IPS-15b (cell line): Measurements from ENCODE around the gene MRPL18.

Experiments
- H3K27me3 ChIP-seq: one replicate; pipeline ENCODE4 v1.6.1; 2013; ENCODE audit warnings: low read length; ENCODE audit not compliant: control insufficient read depth, insufficient read depth
- H3K36me3 ChIP-seq: one replicate; pipeline ENCODE4 v1.6.1; 2013; ENCODE audit warnings: low read length; ENCODE audit not compliant: control insufficient read depth, insufficient read depth
- H3K4me1 ChIP-seq: one replicate; pipeline ENCODE4 v1.6.1; 2013; ENCODE audit warnings: mild to moderate bottlenecking, low read length; ENCODE audit not compliant: control insufficient read depth, insufficient read depth
- H3K4me3 ChIP-seq: one replicate; pipeline ENCODE4 v1.5.1; 2013; ENCODE audit warnings: low read depth, low read length
- H3K9ac ChIP-seq: one replicate; pipeline ENCODE4 v1.6.1; 2013; ENCODE audit warnings: low read depth, mild to moderate bottlenecking, low read length
- H3K9me3 ChIP-seq: one replicate; pipeline ENCODE4 v1.6.1; 2013; ENCODE audit warnings: mild to moderate bottlenecking, low read length; ENCODE audit not compliant: control insufficient read depth, insufficient read depth

Gene MRPL18

GRCh38 chr6:159833997-159834603 lies 43.8 kb downstream of the MRPL18 start:
- Histone ChIP-seq H3K36me3 (no peaks in the 10 kb centered on the region), H3K9ac (no peak overlapping the region), H3K27me3 (no peaks in the 10 kb centered on the region), H3K4me3 (no peak overlapping the region), H3K9me3 (no peaks in the 10 kb centered on the region), H3K4me1 (peaks cover 29% of the 10 kb centered on the region)

- Histone ChIP-seq H3K9me3 (no peaks in the 10 kb centered on the region), H3K4me3 (no peak overlapping the region), H3K9ac (no peak overlapping the region), H3K27me3 (no peaks in the 10 kb centered on the region), H3K4me1 (peaks cover 14% of the 10 kb centered on the region), H3K36me3 (no peaks in the 10 kb centered on the region)
These were observed 46.6 kb downstream of the MRPL18 start for GRCh38 chr6:159836718-159837490.

GRCh38 chr6:159837511-159837910 lies 47.2 kb downstream of the MRPL18 start:
- Histone ChIP-seq H3K4me3 (no peak overlapping the region), H3K9ac (no peak overlapping the region)

GRCh38 chr6:159838020-159838744 lies 47.9 kb downstream of the MRPL18 start:
- Histone ChIP-seq H3K4me1 (peaks cover 14% of the 10 kb centered on the region), H3K36me3 (no peaks in the 10 kb centered on the region), H3K9ac (no peak overlapping the region), H3K4me3 (no peak overlapping the region), H3K27me3 (no peaks in the 10 kb centered on the region), H3K9me3 (no peaks in the 10 kb centered on the region)

More at GRCh38 chr6:159837511-159837910, 47.2 kb downstream of the MRPL18 start:
- Histone ChIP-seq H3K27me3 (no peaks in the 10 kb centered on the region), H3K4me1 (peaks cover 14% of the 10 kb centered on the region), H3K36me3 (no peaks in the 10 kb centered on the region), H3K9me3 (no peaks in the 10 kb centered on the region)

GRCh38 chr6:159842035-159842434 lies 51.8 kb downstream of the MRPL18 start:
- Histone ChIP-seq H3K36me3 (no peaks in the 10 kb centered on the region), H3K4me1 (peaks cover 10% of the 10 kb centered on the region), H3K9me3 (no peaks in the 10 kb centered on the region), H3K4me3 (no peak overlapping the region), H3K9ac (no peak overlapping the region), H3K27me3 (no peaks in the 10 kb centered on the region)

- no peaks in the 10 kb centered on the region for H3K27me3 ChIP-seq
- no peak overlapping the region for H3K4me3 ChIP-seq
- no peaks in the 10 kb centered on the region for H3K36me3 ChIP-seq
- H3K9me3 ChIP-seq = no peaks in the 10 kb centered on the region
- H3K4me1 ChIP-seq = peaks cover 4% of the 10 kb centered on the region
- no peak overlapping the region for H3K9ac ChIP-seq
These were observed 54.7 kb downstream of the MRPL18 start for GRCh38 chr6:159844737-159845645.
